ENCODE results near the gene FHDC1.

FHDC1 gene

GRCh38 chr4:152961014-152961772, 25.1 kb downstream of the FHDC1 start:
- Histone ChIP-seq H3K4ac (ENCODE audit: low read depth in 1 of 2, low read length in 2 of 2) (no peak overlapping the region), H4K91ac (ENCODE audit: low read length) (no peak overlapping the region), H3K18ac (ENCODE audit: low read depth in 1 of 2, low read length in 2 of 2) (no peak overlapping the region), H4K8ac (ENCODE audit: low read length) (no peak overlapping the region), H2BK12ac (ENCODE audit: low read length in 2 of 2) (no peak overlapping the region), H3K23ac (ENCODE audit: low read length in 2 of 2) (no peak overlapping the region), H3K36me3 (ENCODE audit: control insufficient read depth in 1 of 2, insufficient read depth in 2 of 2, low read depth in 1 of 2, low read length in 2 of 2) (peaks cover 0 to 8% of the 10 kb centered on the region in 2 experiments), H3K4me3 (ENCODE audit: insufficient read depth in 1 of 2, low read depth in 1 of 2, low read length in 2 of 2) (no peak overlapping the region), H3K27me3 (ENCODE audit: control insufficient read depth in 1 of 2, insufficient read depth in 1 of 2, low read length in 2 of 2) (no peaks in the 10 kb centered on the region), H3K27ac (ENCODE audit: low read length, poor library complexity, severe bottlenecking) (no peak overlapping the region), H2BK5ac (ENCODE audit: low read depth, low read length, poor library complexity, severe bottlenecking) (no peak overlapping the region), H3K4me2 (ENCODE audit: low read length, poor library complexity, severe bottlenecking) (no peak overlapping the region), H2BK120ac (ENCODE audit: low read depth, low read length) (no peak overlapping the region), H3K9me3 (ENCODE audit: control insufficient read depth, low read length) (no peaks in the 10 kb centered on the region), H2BK15ac (ENCODE audit: low read depth, poor library complexity, severe bottlenecking) (no peak overlapping the region), H3K4me1 (ENCODE audit: control insufficient read depth, insufficient read depth, low read depth, low read length) (peaks cover 14% of the 10 kb centered on the region), H3K14ac (ENCODE audit: low read length in 2 of 2) (no peak overlapping the region), H3K9ac (ENCODE audit: low read length) (no peak overlapping the region), H2AK5ac (ENCODE audit: low read length, severe bottlenecking) (no peak overlapping the region), H2AFZ (ENCODE audit: low read depth, low read length) (no peak overlapping the region), H3K79me1 (replicated peaks; ENCODE audit: low read length, poor library complexity, severe bottlenecking) (no peaks in the 10 kb centered on the region)
- DNase-seq, result no peak
- 80% methylated on average over 9 of the region's 14 CpGs for WGBS

GRCh38 chr4:152961773-152962115, 25.6 kb downstream of the FHDC1 start:
- H3K79me1 ChIP-seq (replicated peaks; ENCODE audit: low read length, poor library complexity, severe bottlenecking), result no peaks in the 10 kb centered on the region
- H3K4me1 ChIP-seq (ENCODE audit: control insufficient read depth, insufficient read depth, low read depth, low read length), result peaks cover 11% of the 10 kb centered on the region
- no peak overlapping the region for H3K4me3 ChIP-seq (ENCODE audit: insufficient read depth in 1 of 2, low read depth in 1 of 2, low read length in 2 of 2)
- no peak overlapping the region for H2AK5ac ChIP-seq (ENCODE audit: low read length, severe bottlenecking)
- no CpG with 5 or more reads among the region's 1 CpG for WGBS
- H3K27me3 ChIP-seq (ENCODE audit: control insufficient read depth in 1 of 2, insufficient read depth in 1 of 2, low read length in 2 of 2), result no peaks in the 10 kb centered on the region
- H2BK120ac ChIP-seq (ENCODE audit: low read depth, low read length), result no peak overlapping the region
- H4K91ac ChIP-seq (ENCODE audit: low read length), result no peak overlapping the region
- no peak for DNase-seq
- H2AFZ ChIP-seq (ENCODE audit: low read depth, low read length), result no peak overlapping the region
- H3K4me2 ChIP-seq (ENCODE audit: low read length, poor library complexity, severe bottlenecking), result no peak overlapping the region
- H3K14ac ChIP-seq (ENCODE audit: low read length in 2 of 2), result no peak overlapping the region
- no peak overlapping the region for H3K27ac ChIP-seq (ENCODE audit: low read length, poor library complexity, severe bottlenecking)
- H2BK5ac ChIP-seq (ENCODE audit: low read depth, low read length, poor library complexity, severe bottlenecking), result no peak overlapping the region
- H3K36me3 ChIP-seq (ENCODE audit: control insufficient read depth in 1 of 2, insufficient read depth in 2 of 2, low read depth in 1 of 2, low read length in 2 of 2), result peaks cover 0 to 12% of the 10 kb centered on the region in 2 experiments
- H3K23ac ChIP-seq (ENCODE audit: low read length in 2 of 2), result no peak overlapping the region
- H3K9ac ChIP-seq (ENCODE audit: low read length), result no peak overlapping the region
- H3K9me3 ChIP-seq (ENCODE audit: control insufficient read depth, low read length), result no peaks in the 10 kb centered on the region
- H3K4ac ChIP-seq (ENCODE audit: low read depth in 1 of 2, low read length in 2 of 2), result no peak overlapping the region
- no peak overlapping the region for H2BK12ac ChIP-seq (ENCODE audit: low read length in 2 of 2)
- H4K8ac ChIP-seq (ENCODE audit: low read length), result no peak overlapping the region
- no peak overlapping the region for H2BK15ac ChIP-seq (ENCODE audit: low read depth, poor library complexity, severe bottlenecking)
- no peak overlapping the region for H3K18ac ChIP-seq (ENCODE audit: low read depth in 1 of 2, low read length in 2 of 2)

GRCh38 chr4:152962150-152962549, 26.0 kb downstream of the FHDC1 start:
- 94% methylated on average over 3 of the region's 5 CpGs for WGBS
- H2BK120ac ChIP-seq (ENCODE audit: low read depth, low read length), result no peak overlapping the region
- H3K27ac ChIP-seq (ENCODE audit: low read length, poor library complexity, severe bottlenecking), result no peak overlapping the region
- no peak overlapping the region for H3K4me2 ChIP-seq (ENCODE audit: low read length, poor library complexity, severe bottlenecking)
- no peak overlapping the region for H3K4ac ChIP-seq (ENCODE audit: low read depth in 1 of 2, low read length in 2 of 2)
- H3K9me3 ChIP-seq (ENCODE audit: control insufficient read depth, low read length), result no peaks in the 10 kb centered on the region
- H3K36me3 ChIP-seq (ENCODE audit: control insufficient read depth in 1 of 2, insufficient read depth in 2 of 2, low read depth in 1 of 2, low read length in 2 of 2), result peaks cover 0 to 14% of the 10 kb centered on the region in 2 experiments
- H3K4me1 ChIP-seq (ENCODE audit: control insufficient read depth, insufficient read depth, low read depth, low read length), result peaks cover 12% of the 10 kb centered on the region
- no peak overlapping the region for H4K91ac ChIP-seq (ENCODE audit: low read length)
- H3K23ac ChIP-seq (ENCODE audit: low read length in 2 of 2), result no peak overlapping the region
- no peak overlapping the region for H3K14ac ChIP-seq (ENCODE audit: low read length in 2 of 2)
- H4K8ac ChIP-seq (ENCODE audit: low read length), result no peak overlapping the region
- no peak overlapping the region for H2BK15ac ChIP-seq (ENCODE audit: low read depth, poor library complexity, severe bottlenecking)
- no peak overlapping the region for H2AK5ac ChIP-seq (ENCODE audit: low read length, severe bottlenecking)
- H3K27me3 ChIP-seq (ENCODE audit: control insufficient read depth in 1 of 2, insufficient read depth in 1 of 2, low read length in 2 of 2), result no peaks in the 10 kb centered on the region
- H2BK5ac ChIP-seq (ENCODE audit: low read depth, low read length, poor library complexity, severe bottlenecking), result no peak overlapping the region
- DNase-seq, result no peak
- H2AFZ ChIP-seq (ENCODE audit: low read depth, low read length), result no peak overlapping the region
- H3K79me1 ChIP-seq (replicated peaks; ENCODE audit: low read length, poor library complexity, severe bottlenecking), result no peaks in the 10 kb centered on the region
- H3K18ac ChIP-seq (ENCODE audit: low read depth in 1 of 2, low read length in 2 of 2), result no peak overlapping the region
- no peak overlapping the region for H3K9ac ChIP-seq (ENCODE audit: low read length)
- no peak overlapping the region for H3K4me3 ChIP-seq (ENCODE audit: insufficient read depth in 1 of 2, low read depth in 1 of 2, low read length in 2 of 2)
- H2BK12ac ChIP-seq (ENCODE audit: low read length in 2 of 2), result no peak overlapping the region

- no peak overlapping the region for H2BK5ac ChIP-seq (ENCODE audit: low read depth, low read length, poor library complexity, severe bottlenecking)
- H2AFZ ChIP-seq (ENCODE audit: low read depth, low read length), result no peak overlapping the region
- H4K91ac ChIP-seq (ENCODE audit: low read length), result no peak overlapping the region
- H2BK12ac ChIP-seq (ENCODE audit: low read length in 2 of 2), result no peak overlapping the region
- WGBS, result 95% methylated on average over 4 of the region's 4 CpGs
- peaks cover 8% of the 10 kb centered on the region for H3K4me1 ChIP-seq (ENCODE audit: control insufficient read depth, insufficient read depth, low read depth, low read length)
- H3K4me2 ChIP-seq (ENCODE audit: low read length, poor library complexity, severe bottlenecking), result no peak overlapping the region
- H3K9me3 ChIP-seq (ENCODE audit: control insufficient read depth, low read length), result no peaks in the 10 kb centered on the region
- no peak overlapping the region for H3K4me3 ChIP-seq (ENCODE audit: insufficient read depth in 1 of 2, low read depth in 1 of 2, low read length in 2 of 2)
- H2AK5ac ChIP-seq (ENCODE audit: low read length, severe bottlenecking), result no peak overlapping the region
- no peak overlapping the region for H3K23ac ChIP-seq (ENCODE audit: low read length in 2 of 2)
- no peak overlapping the region for H3K14ac ChIP-seq (ENCODE audit: low read length in 2 of 2)
- H3K4ac ChIP-seq (ENCODE audit: low read depth in 1 of 2, low read length in 2 of 2), result no peak overlapping the region
- no peak for DNase-seq
- H3K27me3 ChIP-seq (ENCODE audit: control insufficient read depth in 1 of 2, insufficient read depth in 1 of 2, low read length in 2 of 2), result no peaks in the 10 kb centered on the region
- H3K36me3 ChIP-seq (ENCODE audit: control insufficient read depth in 1 of 2, insufficient read depth in 2 of 2, low read depth in 1 of 2, low read length in 2 of 2), result peaks cover 0 to 21% of the 10 kb centered on the region in 2 experiments
- no peak overlapping the region for H3K9ac ChIP-seq (ENCODE audit: low read length)
- no peak overlapping the region for H3K27ac ChIP-seq (ENCODE audit: low read length, poor library complexity, severe bottlenecking)
- H2BK15ac ChIP-seq (ENCODE audit: low read depth, poor library complexity, severe bottlenecking), result no peak overlapping the region
- no peak overlapping the region for H3K18ac ChIP-seq (ENCODE audit: low read depth in 1 of 2, low read length in 2 of 2)
- H4K8ac ChIP-seq (ENCODE audit: low read length), result no peak overlapping the region
- H3K79me1 ChIP-seq (replicated peaks; ENCODE audit: low read length, poor library complexity, severe bottlenecking), result peaks cover 2% of the 10 kb centered on the region
- H2BK120ac ChIP-seq (ENCODE audit: low read depth, low read length), result no peak overlapping the region
These were observed 28.2 kb downstream of the FHDC1 start for GRCh38 chr4:152964335-152964734.
